HG03045 (cell line): ENCODE results near the gene RMND1.
A peak's percentile ranks its signal among the peaks of the same experiment; 100 is the strongest.

Experiments
- ATAC-seq: cut with Tn5 transposase; IDR thresholded peaks from one replicate; pipeline ENCODE4 v1.9.1; 2021; ENCODE audit warnings: mild to moderate bottlenecking, moderate library complexity; ENCODE audit not compliant: unreplicated experiment

The RMND1 gene

DNA sequence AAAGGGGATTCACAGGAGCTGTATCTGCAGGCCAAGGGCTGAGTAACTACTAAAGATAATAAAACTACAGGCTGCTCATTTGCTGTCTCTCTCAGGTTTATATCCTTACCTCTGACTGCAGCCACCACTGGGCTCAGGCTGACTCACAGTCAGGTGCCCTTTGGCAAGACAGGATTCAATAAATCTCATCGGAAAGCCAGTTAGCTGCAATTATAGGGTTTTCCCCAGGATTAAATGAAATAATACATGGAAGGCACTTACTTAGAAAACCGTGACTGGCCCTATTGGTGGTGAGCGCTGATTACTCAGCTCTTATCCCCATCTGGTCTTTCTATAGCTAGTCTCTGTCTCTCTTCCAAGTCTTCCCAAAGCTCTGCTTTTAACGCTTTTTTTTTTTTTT is 26.4 kb downstream of the RMND1 start:
- no peak for ATAC-seq

DNA sequence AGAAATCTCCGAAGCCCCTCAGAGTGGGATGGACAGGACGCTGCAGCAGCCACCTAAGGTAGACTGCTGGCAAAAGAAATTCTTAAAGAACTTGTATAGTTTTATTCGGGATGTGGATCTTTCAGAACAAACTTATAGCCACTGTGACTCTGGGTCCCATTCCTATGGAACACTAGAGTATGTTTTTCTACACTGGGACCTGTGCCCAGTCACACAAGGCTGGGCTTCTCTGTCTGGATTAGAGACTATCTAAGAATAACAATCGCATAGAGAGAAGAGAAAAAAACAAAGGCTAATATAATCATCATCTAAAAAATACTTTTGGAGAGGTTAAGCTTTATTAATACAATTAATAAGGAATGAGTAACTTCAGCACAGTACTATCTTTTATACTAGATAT is 28.9 kb downstream of the RMND1 start:
- no peak for ATAC-seq

DNA sequence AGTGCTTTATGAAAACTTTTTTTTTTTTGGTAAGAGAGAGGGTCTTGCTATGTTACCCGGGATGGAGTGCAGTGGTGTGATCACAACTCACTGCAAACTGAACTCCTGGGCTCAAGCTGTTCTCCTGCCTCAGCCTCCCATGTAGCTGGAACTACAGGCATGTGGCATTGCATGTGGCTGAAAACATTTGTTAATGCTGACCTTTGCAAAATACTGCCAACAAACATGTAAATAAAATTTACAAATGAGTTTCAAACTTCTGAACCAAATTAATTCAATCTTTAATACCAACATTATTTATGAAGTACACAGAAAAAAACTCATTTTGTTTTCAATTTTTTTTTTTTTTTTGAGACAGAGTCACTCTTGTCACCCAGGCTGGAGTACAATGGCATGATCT is 34.4 kb downstream of the RMND1 start:
- ATAC-seq, result no peak

DNA sequence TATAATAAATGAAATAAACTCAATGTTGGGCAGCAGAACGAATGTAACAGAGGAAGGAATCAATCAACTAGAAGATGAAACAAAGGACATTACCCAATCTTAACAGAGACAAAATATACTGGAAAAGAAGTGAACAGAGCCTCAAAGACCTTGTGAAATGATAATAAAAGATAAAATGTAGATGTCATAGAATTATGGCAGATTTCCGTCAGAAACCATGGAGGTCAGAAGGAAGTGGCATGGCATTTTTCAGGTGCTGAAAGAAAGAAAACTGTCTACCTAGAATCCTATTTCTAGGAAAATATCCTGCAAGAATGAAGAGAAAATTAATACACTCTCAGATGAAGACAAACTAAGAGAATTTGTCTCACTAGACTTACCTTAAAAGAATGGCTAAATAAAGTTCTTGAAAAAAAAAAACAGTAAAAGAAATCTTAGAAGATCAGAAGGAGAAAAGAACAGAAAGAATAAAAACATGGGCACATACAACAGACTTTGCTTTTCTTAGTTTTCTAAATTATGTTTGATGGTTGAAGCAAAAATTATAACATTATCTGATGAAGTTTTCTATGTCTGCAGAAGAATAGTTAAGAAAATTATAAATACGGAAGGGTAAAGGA is 37.2 kb downstream of the RMND1 start:
- ATAC-seq, result no peak

DNA sequence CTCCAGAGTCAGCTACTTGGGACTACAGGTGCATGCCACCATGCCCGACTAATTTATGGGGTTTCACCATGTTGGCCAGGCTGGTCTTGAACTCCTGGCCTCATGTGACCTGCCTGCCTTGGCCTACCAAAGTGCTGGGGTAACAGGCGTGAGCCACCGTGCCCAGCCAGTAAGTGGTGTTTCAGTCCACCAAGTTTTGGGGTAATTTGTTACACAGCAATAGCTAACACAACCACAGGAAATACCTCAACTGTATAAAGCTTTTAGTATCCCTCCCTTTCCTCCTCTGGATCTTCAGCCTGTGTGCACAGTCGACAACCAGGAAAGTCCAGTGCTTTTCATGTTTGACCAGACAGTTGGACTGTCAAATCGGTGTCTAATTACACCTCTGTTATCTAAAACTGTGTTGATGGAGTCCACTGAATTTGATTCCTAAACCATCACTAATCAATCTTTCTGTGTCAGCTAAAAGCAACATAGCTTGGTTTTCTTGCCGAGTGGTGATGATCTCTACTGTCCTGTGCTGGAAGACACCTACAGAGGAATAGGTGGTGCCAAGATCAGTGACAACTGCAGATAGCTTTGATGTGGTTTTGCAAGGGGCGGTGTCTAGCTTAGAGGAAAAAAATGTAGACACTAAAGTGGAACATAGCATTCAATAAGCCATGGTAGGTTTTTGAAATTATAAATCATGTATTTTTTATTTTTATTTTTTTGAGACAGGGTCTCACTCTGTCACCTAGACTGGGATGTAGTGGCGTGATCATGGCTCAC is 38.4 kb downstream of the RMND1 start:
- no peak for ATAC-seq

DNA sequence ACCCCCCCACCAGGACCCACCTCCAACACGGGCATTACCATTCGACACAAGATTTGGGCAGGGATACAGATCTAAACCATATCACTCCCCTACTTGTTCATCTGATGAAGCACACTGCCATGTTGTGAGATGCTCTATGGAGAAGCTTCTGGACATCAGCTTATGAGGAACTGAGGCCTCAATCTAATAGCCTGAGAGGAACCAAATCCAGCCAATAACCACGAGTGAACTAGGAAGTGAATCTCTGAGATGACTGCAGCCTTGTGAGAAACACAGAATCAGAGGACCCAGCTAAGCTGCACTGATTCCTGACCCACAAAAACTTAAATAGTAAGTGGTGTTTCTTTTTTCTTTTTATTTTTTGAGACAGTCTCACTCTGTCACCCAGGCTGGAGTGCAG is 39.0 kb downstream of the RMND1 start:
- ATAC-seq, result no peak

DNA sequence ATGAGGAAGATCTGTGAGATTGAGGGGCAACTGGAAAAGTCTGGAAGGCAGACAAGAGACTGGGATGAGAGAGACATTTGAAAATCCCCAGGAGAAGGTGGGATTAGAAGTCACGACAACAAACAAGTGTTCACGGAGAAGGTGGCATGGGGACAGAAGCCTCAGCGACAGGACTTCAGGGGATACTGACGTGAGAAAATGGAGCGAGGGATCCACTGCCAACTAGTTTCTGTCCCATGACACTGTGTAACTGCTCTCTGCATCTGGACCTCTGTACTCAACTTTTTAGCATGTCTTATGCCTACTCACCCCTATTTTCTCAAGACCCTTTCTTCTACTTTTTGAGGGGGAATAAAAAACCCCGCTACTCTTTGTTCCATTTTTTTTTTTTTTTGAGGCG is 42.2 kb downstream of the RMND1 start:
- no peak for ATAC-seq

DNA sequence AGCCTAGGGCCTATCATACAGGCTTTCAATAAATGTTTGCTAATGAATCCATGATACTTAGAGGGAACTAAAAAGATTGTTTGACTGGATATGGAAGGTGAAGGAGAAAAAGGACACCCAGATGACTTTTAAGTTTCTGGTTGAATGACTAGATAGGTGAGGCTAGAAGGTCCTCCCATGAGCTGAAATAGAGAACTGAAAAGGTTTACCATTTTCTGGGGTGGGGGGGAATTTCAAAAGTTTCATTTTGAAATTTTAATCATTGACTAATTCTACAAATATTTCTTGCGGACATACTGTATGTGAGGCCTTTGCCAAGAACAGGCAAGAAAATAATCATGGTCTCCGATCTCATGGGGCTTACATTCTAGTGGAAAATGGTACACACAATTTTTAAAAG is 42.7 kb downstream of the RMND1 start:
- ATAC-seq, result peak; percentile 63

DNA sequence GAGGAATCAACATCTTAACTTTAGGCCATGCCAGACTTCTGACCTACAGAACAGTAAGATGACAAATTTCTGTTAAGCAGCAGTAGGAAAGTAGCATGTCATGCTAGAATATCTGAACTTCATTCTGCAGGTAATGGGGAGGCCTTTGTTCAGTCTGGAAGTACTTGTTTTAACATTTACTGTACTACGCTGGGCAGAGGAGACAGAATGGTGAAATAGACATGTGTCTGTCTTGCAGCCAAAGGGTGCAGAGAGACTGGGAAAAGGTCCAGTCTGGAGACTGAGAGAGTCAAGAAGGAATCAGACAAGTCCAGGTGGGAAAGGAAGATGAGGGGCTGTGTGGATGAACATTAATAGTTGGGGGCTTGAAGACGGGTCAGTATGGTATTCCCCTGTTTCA is 43.1 kb downstream of the RMND1 start:
- no peak for ATAC-seq

DNA sequence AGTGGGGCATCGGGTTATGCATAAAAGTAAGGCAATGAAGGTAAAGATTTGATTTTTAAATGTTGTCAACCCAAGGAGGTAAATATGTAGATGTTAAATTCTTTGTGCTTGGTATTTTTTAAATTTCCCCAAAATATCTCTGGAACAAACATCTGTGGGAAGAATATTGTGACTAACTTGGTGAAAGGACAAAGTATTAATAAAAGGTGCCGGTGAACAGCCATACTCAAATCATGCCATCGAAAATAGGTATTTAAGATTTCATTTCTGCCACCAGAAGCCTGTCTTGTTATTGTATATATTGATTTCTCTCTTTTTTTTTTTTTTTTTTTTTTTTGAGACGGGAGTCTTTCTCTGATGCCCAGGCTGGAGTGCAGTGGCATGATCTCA is 48.0 kb downstream of the RMND1 start:
- no peak for ATAC-seq

DNA sequence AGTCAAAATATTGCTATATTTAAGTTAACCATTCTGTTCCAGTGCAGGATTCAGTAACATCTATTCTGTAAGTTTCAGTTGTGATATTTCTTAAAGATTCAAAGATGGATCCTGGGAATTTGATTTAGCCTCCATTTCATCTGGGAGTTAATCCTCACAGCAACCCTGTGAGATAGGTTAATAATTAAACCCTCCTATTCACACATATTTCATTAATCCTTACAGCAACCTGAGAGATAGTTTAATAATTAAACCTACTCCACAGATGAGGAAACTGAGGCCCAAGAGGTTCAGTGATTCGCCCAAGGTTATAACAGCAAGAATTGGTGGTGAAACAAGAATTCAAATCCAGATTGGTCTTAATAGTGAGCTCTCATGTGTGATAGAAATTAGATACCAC is 49.7 kb downstream of the RMND1 start:
- ATAC-seq, result no peak

DNA sequence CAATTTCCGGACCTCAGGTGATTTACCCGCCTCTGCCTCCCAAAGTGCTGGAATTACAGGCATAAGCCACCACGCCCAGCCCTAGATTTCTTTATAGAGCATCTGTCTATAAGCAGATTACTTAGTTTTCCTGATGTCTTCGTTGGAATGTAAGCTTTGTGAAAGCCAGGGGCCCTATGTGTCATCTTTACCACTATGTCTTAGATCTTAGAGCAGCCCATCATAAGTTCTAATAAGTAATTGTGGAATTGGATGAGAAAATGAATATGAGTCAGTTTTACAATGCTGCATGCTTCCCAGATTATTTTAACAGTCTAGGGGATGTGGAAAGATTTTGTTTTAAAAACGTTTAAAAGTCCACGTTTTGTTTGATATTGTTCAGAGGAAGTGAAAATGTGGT is 51.5 kb downstream of the RMND1 start:
- no peak for ATAC-seq

DNA sequence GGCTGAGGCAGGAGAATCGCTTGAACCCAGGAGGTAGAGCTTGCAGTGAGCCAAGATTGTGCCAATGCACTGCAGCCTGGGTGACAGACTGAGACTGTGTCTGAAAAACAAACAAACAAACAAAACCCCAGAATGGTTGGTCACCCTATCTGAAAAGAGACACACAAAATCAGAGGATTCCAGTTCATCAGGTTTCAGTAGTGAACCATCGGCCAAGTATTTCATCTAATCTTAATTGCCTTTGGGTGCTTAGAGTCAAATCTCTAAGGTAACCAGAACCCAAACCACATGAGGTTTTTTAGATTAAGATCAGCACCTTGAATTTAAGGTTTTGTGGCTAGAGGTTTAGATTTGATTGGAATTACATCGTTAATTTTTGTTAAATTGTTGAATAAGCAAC is 52.2 kb downstream of the RMND1 start:
- ATAC-seq, result no peak

DNA sequence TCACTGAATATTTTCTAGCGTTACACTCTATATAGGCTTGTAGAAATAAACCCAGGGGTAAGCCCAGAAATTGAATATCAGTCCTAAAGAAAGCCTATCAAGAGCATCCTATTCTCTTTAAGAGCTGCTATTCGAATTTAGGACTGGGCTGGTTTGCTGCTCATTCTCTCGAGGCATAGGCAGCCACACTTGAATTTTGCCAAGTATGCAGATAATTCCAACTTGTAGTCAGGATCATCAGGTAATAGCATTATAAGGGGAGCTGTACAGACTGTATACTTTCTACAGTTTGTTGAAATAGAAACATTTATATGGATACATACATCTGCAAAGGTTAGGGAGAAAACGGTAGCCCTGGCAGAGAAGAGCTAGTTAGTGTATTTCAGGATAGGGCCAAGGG is 58.5 kb downstream of the RMND1 start:
- ATAC-seq, result no peak

DNA sequence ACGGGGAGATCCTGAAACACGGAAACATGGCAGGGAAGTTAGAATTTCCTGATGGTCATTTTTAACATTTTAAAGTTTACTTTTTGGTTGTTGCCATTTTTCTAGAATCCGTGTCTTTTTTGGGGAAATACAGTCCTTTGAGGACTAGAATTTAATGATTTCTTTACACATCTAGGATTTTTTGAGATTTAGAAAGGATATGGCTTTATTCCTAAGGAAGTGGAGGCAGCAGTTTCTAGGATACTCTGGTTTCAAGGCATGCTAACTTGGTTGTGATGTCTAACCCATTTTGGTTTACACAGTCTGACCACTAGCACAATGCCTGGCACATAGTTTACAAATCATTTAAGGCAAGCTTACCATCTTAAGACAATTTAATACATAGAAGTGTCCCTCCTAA is 59.5 kb downstream of the RMND1 start:
- ATAC-seq, result no peak

DNA sequence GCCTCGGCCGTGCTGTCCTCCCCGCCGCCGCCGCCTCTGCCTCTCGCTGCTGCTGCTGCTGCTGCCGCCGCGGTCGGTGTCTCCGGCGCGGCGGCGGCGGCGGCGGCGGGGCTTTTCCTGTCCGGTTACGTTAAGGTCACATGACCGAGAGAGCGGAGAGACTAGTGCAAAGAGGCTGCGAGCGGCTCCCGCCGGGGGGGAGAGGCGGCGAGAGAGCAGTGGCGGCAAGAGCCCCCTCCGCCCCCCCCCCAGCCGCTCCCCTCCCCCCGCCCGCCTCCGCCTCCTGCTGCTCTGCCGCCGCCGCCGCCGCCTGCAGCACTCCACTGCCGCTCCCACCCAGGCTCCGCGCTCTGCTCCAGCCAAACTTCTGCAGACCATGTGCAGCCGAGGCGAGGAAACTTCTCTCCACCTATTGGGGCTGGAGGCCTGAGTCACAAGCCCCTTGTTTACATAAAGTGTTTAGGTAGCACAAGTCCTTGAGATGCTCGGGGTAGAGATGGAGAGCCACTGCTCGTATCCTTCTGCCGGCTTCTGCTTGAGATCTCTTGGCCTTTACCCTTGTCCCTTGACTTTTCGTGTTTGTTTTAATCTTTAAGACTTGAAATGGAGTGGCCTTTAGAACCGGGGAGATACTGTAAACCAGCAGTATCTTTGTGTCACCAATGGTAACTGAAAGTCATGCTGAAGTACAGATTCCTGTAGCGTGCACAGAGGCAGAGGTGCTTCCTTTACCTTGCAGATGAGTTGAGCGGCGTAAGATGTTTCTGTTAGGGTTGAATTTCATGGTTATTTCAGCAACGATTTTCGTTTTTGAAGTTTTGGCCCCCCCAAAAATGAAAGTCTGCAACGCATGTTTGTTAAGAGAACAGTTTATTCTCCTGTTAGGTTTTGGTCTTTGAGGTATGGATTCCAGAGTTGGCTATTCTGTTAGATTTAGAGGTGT is 60.2 kb downstream of the RMND1 start, which contains the start of gene ZBTB2:
TSS of gene ZBTB2 (minus strand) at position 89 of the 943 bp plus-strand sequence. CDS start 17,922 bp downstream, outside the sequence.
- ATAC-seq, result peak; percentile 9

DNA sequence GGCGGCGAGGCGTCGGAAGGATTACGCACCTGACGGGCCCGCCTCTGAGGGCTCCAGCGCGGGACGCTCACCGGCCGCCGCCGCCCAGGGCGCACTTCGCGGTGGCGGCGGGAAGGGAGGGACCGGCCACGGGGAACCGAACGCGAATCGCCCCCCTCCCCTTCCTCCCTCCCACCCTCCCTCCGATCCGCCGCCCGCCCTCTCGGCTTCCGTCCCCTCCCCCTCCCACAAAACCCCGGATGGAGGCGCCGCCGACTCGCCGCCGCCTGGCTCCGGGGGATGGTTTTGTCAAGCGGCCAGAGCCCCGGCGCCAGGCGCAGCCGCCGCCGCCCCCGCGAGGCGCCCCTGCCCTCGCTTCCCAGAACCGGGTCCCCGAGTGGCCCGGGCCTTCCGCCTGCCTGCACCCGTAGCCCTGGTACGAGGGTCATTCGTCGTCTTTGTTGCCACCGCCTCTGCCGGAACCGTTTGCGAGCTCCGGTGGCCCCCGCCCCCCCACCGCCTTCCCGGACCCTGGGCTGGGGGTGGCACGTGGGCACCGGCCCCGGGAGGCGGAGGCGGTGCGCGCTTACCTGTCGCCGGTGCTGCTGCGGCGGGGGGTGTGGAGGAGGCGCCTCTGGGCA is 61.0 kb downstream of the RMND1 start:
- peak; percentile 13 for ATAC-seq

DNA sequence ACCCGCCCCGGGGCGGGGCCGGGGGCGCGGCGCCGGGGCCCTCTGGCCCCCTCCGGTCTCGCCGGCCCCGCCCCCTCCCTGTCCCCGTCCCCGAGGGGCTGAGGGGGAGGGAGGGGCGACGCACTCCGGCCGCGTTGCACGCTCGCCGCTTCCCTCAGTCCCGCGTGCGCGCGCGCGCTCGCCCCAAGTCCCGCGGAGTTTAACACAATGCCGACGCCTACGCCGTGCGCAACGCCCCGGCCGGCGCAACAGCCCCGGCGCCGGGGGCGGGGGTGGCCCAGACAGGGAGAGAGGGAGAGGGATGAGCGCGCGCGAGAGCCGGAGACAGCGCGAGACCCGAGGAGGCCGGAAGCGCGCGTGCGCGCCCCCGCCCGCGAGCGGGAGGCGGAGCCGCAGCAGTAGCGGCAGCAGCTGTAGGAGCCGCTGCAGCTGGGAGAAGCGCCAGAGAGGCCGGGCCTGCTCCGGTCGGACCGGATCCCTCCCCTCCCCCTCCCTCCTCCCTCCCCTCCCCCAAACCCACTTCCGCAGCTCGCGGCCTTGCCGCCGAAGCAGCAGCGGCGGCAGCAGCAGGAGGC is 61.6 kb downstream of the RMND1 start:
- peak; percentile 81 for ATAC-seq

DNA sequence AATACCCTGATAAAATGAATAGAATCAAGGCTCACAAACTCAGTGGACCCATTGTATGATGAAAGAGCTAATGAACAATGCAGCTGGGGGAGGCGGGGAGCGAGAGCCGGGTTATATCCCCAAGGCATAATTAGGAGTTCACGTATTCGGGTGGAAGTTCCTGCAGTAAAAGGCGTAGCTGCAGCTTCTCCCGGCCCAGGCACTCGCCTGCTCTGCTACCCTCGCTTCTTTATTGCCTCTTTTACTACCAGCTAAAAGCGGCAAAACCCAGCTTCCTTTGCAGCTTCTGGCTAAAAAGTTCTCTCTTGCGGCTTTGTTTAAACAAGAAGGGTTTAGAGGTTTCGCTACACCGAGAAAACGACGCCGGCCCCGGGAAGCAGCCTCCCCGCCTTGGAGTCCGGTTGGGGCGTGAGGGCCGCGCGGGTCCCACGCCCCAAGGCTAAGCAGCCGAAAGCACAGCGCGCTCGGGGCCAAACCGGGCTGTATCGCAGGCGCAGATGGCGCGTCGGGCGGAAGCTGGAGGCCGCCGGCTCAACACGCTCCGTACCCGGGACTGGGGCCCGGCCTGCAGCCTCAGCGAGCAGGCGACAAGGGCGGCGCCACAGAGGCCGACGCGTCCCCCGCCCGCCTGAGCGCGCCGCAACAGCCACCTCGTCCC is 62.2 kb downstream of the RMND1 start:
- peak; percentile 68 for ATAC-seq

DNA sequence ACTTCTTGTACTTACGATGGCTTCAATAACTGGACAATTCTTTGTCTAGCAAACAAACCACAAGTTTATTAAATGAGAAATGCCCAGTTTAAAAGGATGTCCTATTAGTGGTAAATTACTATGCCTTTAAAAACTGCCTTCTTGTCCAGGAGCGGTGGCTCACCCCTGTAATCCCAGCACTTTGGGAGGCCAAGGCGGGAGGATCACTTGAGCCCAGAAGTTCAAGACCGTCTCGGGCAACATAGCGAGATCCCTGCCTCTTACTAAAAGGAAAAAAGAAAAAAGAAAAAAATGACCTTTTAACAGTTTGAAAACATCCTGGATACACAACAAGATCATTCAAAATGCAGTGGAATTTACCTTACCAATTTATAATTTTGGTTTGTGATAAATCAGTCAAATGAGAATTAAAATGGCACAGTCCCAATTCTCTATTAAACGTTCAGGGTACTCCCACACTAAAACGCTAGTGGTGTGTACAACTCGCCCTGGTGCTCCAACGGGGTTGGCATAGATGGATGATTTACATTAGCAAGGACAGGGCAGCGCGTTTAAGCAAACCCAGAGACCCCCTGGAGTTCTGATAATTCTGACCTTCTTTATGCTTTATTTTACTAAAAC is 62.8 kb downstream of the RMND1 start:
- no peak for ATAC-seq
